Effector memory CD8-positive, alpha-beta T cell (primary cell): Measurements from ENCODE around the gene IQCH.
"Not testable (repeated sequence)": the region's sequence is repeated elsewhere in the genome, so short reads cannot be mapped to it uniquely, and the experiment has no call there.

Experiments used
- ATAC-seq: fragments of 150-1000 bp; cut with Tn5 transposase; replicated peaks from 2 replicates; pipeline ENCODE4 v1.10.0; 2021; ENCODE audit warnings: mild to moderate bottlenecking, moderate library complexity
- DNase-seq, 3 experiments: peaks; one replicate each; pipeline ENCODE4 v3.0.0; 2021
- H3K27ac Mint-ChIP-seq, 2 donors: one replicate each; pipeline ENCODE4 v1.8.0; 2022; ENCODE audit warnings: mild to moderate bottlenecking in 2 of 2, mixed read lengths in 2 of 2, moderate library complexity in 2 of 2
- H3K27me3 Mint-ChIP-seq, 2 donors: one replicate each; pipeline ENCODE4 v1.8.0; 2022; ENCODE audit warnings: mixed read lengths in 2 of 2
- H3K36me3 Mint-ChIP-seq: one replicate; pipeline ENCODE4 v1.8.0; 2022; ENCODE audit warnings: mild to moderate bottlenecking, moderate library complexity, mixed read lengths; ENCODE audit not compliant: insufficient read depth
- H3K4me1 Mint-ChIP-seq, 2 donors: one replicate each; pipeline ENCODE4 v1.8.0; 2022; ENCODE audit warnings: low read depth in 2 of 2, mixed read lengths in 2 of 2
- H3K4me3 Mint-ChIP-seq, 2 donors: one replicate each; pipeline ENCODE4 v1.8.0; 2022; ENCODE audit warnings: mild to moderate bottlenecking in 2 of 2, mixed read lengths in 2 of 2, moderate library complexity in 2 of 2
- H3K9me3 Mint-ChIP-seq, 2 donors: one replicate each; pipeline ENCODE4 v1.8.0; 2022; ENCODE audit warnings: mixed read lengths in 2 of 2

IQCH gene

GRCh38 chr15:67407786-67408185 is 153.2 kb downstream of the IQCH start:
- no peaks in the 10 kb centered on the region for H3K4me1 Mint-ChIP-seq
- no peak for DNase-seq
- H3K36me3 Mint-ChIP-seq = no peaks in the 10 kb centered on the region
- peaks cover 6 to 8% of the 10 kb centered on the region in 2 donors for H3K27me3 Mint-ChIP-seq
- no peak for ATAC-seq
- H3K27ac Mint-ChIP-seq = no peak overlapping the region
- H3K4me3 Mint-ChIP-seq = no peak overlapping the region
- no peaks in the 10 kb centered on the region for H3K9me3 Mint-ChIP-seq

- no peaks in the 10 kb centered on the region for H3K36me3 Mint-ChIP-seq
- no peaks in the 10 kb centered on the region for H3K4me1 Mint-ChIP-seq
- no peak overlapping the region for H3K4me3 Mint-ChIP-seq
- DNase-seq = no peak
- no peaks in the 10 kb centered on the region for H3K9me3 Mint-ChIP-seq
- H3K27ac Mint-ChIP-seq = no peak overlapping the region
- peaks cover 3 to 6% of the 10 kb centered on the region in 2 donors for H3K27me3 Mint-ChIP-seq
- no peak for ATAC-seq
Observed at GRCh38 chr15:67409175-67409574, 154.6 kb downstream of the IQCH start.

- ATAC-seq (no peak), DNase-seq (no peak)
- Mint-ChIP-seq H3K27ac (no peak overlapping the region), H3K4me1 (no peaks in the 10 kb centered on the region), H3K9me3 (no peaks in the 10 kb centered on the region), H3K36me3 (no peaks in the 10 kb centered on the region), H3K27me3 (no peaks in the 10 kb centered on the region), H3K4me3 (no peak overlapping the region)
Observed at GRCh38 chr15:67411486-67411885, 156.9 kb downstream of the IQCH start.

- Mint-ChIP-seq H3K27ac (no peak overlapping the region), H3K27me3 (no peaks in the 10 kb centered on the region), H3K36me3 (no peaks in the 10 kb centered on the region), H3K4me3 (no peak overlapping the region), H3K9me3 (no peaks in the 10 kb centered on the region), H3K4me1 (no peaks in the 10 kb centered on the region)
- no peak for ATAC-seq
- DNase-seq = no peak
Observed at GRCh38 chr15:67413770-67414390, 159.3 kb downstream of the IQCH start.

GRCh38 chr15:67415181-67415580 is 160.6 kb downstream of the IQCH start:
- no peak overlapping the region for H3K4me3 Mint-ChIP-seq
- H3K9me3 Mint-ChIP-seq = no peaks in the 10 kb centered on the region
- no peaks in the 10 kb centered on the region for H3K27me3 Mint-ChIP-seq
- no peaks in the 10 kb centered on the region for H3K36me3 Mint-ChIP-seq
- ATAC-seq (no peak), DNase-seq (no peak)
- no peaks in the 10 kb centered on the region for H3K4me1 Mint-ChIP-seq
- no peak overlapping the region for H3K27ac Mint-ChIP-seq

- no peaks in the 10 kb centered on the region for H3K36me3 Mint-ChIP-seq
- H3K9me3 Mint-ChIP-seq = no peaks in the 10 kb centered on the region
Observed at GRCh38 chr15:67416891-67417290, 162.3 kb downstream of the IQCH start.

GRCh38 chr15:67419705-67420104 is 165.1 kb downstream of the IQCH start:
- no peak overlapping the region for H3K4me3 Mint-ChIP-seq
- ATAC-seq = no peak
- H3K4me1 Mint-ChIP-seq = no peaks in the 10 kb centered on the region
- no peak overlapping the region for H3K27ac Mint-ChIP-seq
- H3K27me3 Mint-ChIP-seq = no peaks in the 10 kb centered on the region
- no peak for DNase-seq
- H3K9me3 Mint-ChIP-seq = no peaks in the 10 kb centered on the region
- H3K36me3 Mint-ChIP-seq = no peaks in the 10 kb centered on the region

More at GRCh38 chr15:67416891-67417290, 162.3 kb downstream of the IQCH start:
- H3K27ac Mint-ChIP-seq = peak overlapping the region in 1 of 2 donors; percentile 41
- ATAC-seq (no peak), DNase-seq (no peak)
- H3K4me3 Mint-ChIP-seq = no peak overlapping the region
- no peaks in the 10 kb centered on the region for H3K4me1 Mint-ChIP-seq
- H3K27me3 Mint-ChIP-seq = no peaks in the 10 kb centered on the region

- Mint-ChIP-seq H3K9me3 (no peaks in the 10 kb centered on the region), H3K27ac (no peak overlapping the region), H3K36me3 (no peaks in the 10 kb centered on the region), H3K4me1 (no peaks in the 10 kb centered on the region), H3K27me3 (no peaks in the 10 kb centered on the region), H3K4me3 (no peak overlapping the region)
- ATAC-seq (no peak), DNase-seq (no peak)
Observed at GRCh38 chr15:67420137-67420536, 165.6 kb downstream of the IQCH start.

GRCh38 chr15:67421105-67421504 is 166.5 kb downstream of the IQCH start:
- ATAC-seq (no peak), DNase-seq (no peak)
- H3K9me3 Mint-ChIP-seq = no peaks in the 10 kb centered on the region
- H3K4me1 Mint-ChIP-seq = no peaks in the 10 kb centered on the region
- no peak overlapping the region for H3K4me3 Mint-ChIP-seq
- H3K27me3 Mint-ChIP-seq = no peaks in the 10 kb centered on the region
- H3K36me3 Mint-ChIP-seq = no peaks in the 10 kb centered on the region
- H3K27ac Mint-ChIP-seq = no peak overlapping the region

GRCh38 chr15:67422296-67422695 is 167.7 kb downstream of the IQCH start:
- Mint-ChIP-seq H3K27me3 (no peaks in the 10 kb centered on the region), H3K9me3 (no peaks in the 10 kb centered on the region), H3K27ac (peak overlapping the region in 1 of 2 donors; percentile 50), H3K4me3 (no peak overlapping the region), H3K4me1 (no peaks in the 10 kb centered on the region), H3K36me3 (no peaks in the 10 kb centered on the region)
- no peak for ATAC-seq
- no peak for DNase-seq

- no peak for ATAC-seq
- Mint-ChIP-seq H3K4me1 (no peaks in the 10 kb centered on the region), H3K4me3 (no peak overlapping the region), H3K27me3 (no peaks in the 10 kb centered on the region), H3K36me3 (no peaks in the 10 kb centered on the region), H3K9me3 (no peaks in the 10 kb centered on the region), H3K27ac (no peak overlapping the region)
- DNase-seq = peak in 1 of 3 experiments; percentile 12
Observed at GRCh38 chr15:67433495-67434099, 179.0 kb downstream of the IQCH start.

GRCh38 chr15:67436351-67437250 is 182.0 kb downstream of the IQCH start:
- H3K4me3 Mint-ChIP-seq, H3K9me3 Mint-ChIP-seq, H3K36me3 Mint-ChIP-seq, DNase-seq, H3K27ac Mint-ChIP-seq, H3K27me3 Mint-ChIP-seq, H3K4me1 Mint-ChIP-seq, ATAC-seq: not testable (repeated sequence)

GRCh38 chr15:67444100-67444499 is 189.5 kb downstream of the IQCH start:
- no peaks in the 10 kb centered on the region for H3K36me3 Mint-ChIP-seq

GRCh38 chr15:67446449-67446848 is 191.9 kb downstream of the IQCH start:
- no peaks in the 10 kb centered on the region for H3K27me3 Mint-ChIP-seq
- ATAC-seq (no peak), DNase-seq (no peak)
- no peaks in the 10 kb centered on the region for H3K4me1 Mint-ChIP-seq
- H3K9me3 Mint-ChIP-seq = no peaks in the 10 kb centered on the region
- no peak overlapping the region for H3K4me3 Mint-ChIP-seq
- no peaks in the 10 kb centered on the region for H3K36me3 Mint-ChIP-seq
- no peak overlapping the region for H3K27ac Mint-ChIP-seq

More at GRCh38 chr15:67444100-67444499, 189.5 kb downstream of the IQCH start:
- Mint-ChIP-seq H3K27ac (no peak overlapping the region), H3K27me3 (no peaks in the 10 kb centered on the region), H3K4me3 (no peak overlapping the region), H3K9me3 (no peaks in the 10 kb centered on the region), H3K4me1 (no peaks in the 10 kb centered on the region)
- DNase-seq (no peak), ATAC-seq (no peak)
